Right lobe of liver (tissue), 6 donors: ENCODE results near the gene ZNF862. TPM values are rescaled to one million over a fixed set of nuclear protein-coding genes. Genes with fewer than 3 reads are reported as not detected.

ENCODE experiments used
- ATAC-seq, 4 donors: fragments of 200-7000 bp; cut with Tn5 transposase; one replicate each; pipeline ENCODE4 v1.9.1; 2020; ENCODE audit warnings: mild to moderate bottlenecking in 4 of 4, moderate library complexity in 4 of 4
- DNase-seq, 3 donors: peaks; one replicate each; pipeline ENCODE4 v3.0.0-alpha.2; 2020
- H3K27ac ChIP-seq, 3 donors: fragments of 200-600 bp; one replicate each; pipeline ENCODE4 v1.8.0; 2022
- H3K27me3 ChIP-seq, 2 donors: fragments of 200-600 bp; one replicate each; pipeline ENCODE4 v1.8.0; 2022
- H3K36me3 ChIP-seq, 4 donors: fragments of 200-600 bp; sonication (generic) in 1 of 4; one replicate each; pipeline versions ENCODE4 v1.5.1 to v1.8.0; 2017 to 2022; ENCODE audit warnings: control low read depth in 1 of 4
- H3K4me1 ChIP-seq, 4 donors: fragments of 200-600 bp; sonication (generic) in 1 of 4; one replicate each; pipeline versions ENCODE4 v1.5.1 to v1.8.0; 2017 to 2022; ENCODE audit warnings: control low read depth in 1 of 4
- H3K4me3 ChIP-seq, 3 donors: fragments of 200-600 bp; one replicate each; pipeline ENCODE4 v1.8.0; 2022
- H3K9me3 ChIP-seq, 4 donors: fragments of 200-600 bp; sonication (generic) in 1 of 4; one replicate each; pipeline versions ENCODE4 v1.5.1 to v1.8.0; 2017 to 2022; ENCODE audit warnings: control low read depth in 1 of 4
- POLR2A ChIP-seq: fragments of 450-650 bp; IDR thresholded peaks from one replicate; pipeline ENCODE4 v1.6.1; 2017; ENCODE audit warnings: antibody characterized with exemption, mild to moderate bottlenecking
- WGBS: methylation state at CpG from one replicate; pipeline ENCODE4 v1.1.6; 2018; ENCODE audit warnings: low coverage, low lambda C conversion rate; ENCODE audit not compliant: insufficient coverage; ENCODE audit errors: missing lambda C conversion rate; 5-methylcytosine and 5-hydroxymethylcytosine counted together
- intact Hi-C, 2 donors: fragments of 100-400 bp; cut with DNase I; formaldehyde crosslinking; loops; one replicate each; pipeline versions ENCODE4 v1.11.2 to v1.14.1; 2022
- total RNA-seq, 6 experiments: library from RNA; depleted of rRNA in 2 of 6; stranded (reverse); fragments of >200 nt in 2 of 6; fragmentation: NEBNext Ultra II Directional in 3 of 6; extraction: Animal tissue kit (Norgen Biotek cat#: 25700) in 3 of 6; gene quantifications; one replicate each; pipeline versions ENCODE4 v1.1.0 to v1.2.4, GENCODE V29; 2016 to 2023
- TF ChIP-seq, protein P1 (sequence below), 4 donors: fragments of 200-600 bp in 3 of 4; fragments of 450-650 bp in 1 of 4; IDR thresholded peaks; one replicate each; pipeline versions ENCODE4 v1.5.1 to v1.8.0; 2016 to 2022; ENCODE audit warnings: antibody characterized with exemption in 4 of 4, mild to moderate bottlenecking in 2 of 4
- donor health status: DM: no; HTN: yes; CAD: no.
- donor health status: DM: no; HTN: no; CAD: no.
- donor health status: DM: no; HTN: no; CAD: no.
- donor health status: DM: no; HTN: yes; CAD: no.
- donor health status: DM: no; HTN: yes; CAD: no.

Gene ZNF862
- total RNA-seq, 6 experiments from 2014 or later, result 2.5 to 11.3 (median 7.1) TPM

DNA sequence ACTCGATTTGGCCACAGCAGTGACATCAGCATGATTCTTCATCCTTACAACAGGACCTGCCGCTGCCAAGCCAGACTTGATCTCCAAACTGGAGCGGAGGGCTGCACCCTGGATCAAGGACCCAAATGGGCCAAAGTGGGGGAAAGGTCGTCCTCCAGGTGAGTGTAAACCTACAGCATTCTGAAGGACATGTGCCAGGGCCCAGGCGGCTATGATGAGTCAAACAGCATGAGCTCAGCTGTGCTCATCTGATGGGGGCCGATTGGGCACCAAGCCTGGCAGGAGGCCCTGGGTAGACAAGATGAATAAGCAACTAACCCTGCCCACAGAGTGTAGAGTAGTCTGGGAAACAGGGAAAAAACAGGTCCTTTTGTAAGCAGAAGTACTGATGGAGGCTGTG lies 21.2 kb downstream of the ZNF862 start:
- Histone ChIP-seq H3K27ac (no peak overlapping the region), H3K27me3 (no peaks in the 10 kb centered on the region), H3K4me3 (no peak overlapping the region), H3K36me3 (peaks cover 0 to 8% (median 2%) of the 10 kb centered on the region in 4 donors), H3K9me3 (no peaks in the 10 kb centered on the region), H3K4me1 (peaks cover 0 to 8% (median 3%) of the 10 kb centered on the region in 4 donors)
- no peak for ATAC-seq
- 76% methylated on average over 5 of the region's 6 CpGs for WGBS
- TF ChIP-seq, protein P1, sequence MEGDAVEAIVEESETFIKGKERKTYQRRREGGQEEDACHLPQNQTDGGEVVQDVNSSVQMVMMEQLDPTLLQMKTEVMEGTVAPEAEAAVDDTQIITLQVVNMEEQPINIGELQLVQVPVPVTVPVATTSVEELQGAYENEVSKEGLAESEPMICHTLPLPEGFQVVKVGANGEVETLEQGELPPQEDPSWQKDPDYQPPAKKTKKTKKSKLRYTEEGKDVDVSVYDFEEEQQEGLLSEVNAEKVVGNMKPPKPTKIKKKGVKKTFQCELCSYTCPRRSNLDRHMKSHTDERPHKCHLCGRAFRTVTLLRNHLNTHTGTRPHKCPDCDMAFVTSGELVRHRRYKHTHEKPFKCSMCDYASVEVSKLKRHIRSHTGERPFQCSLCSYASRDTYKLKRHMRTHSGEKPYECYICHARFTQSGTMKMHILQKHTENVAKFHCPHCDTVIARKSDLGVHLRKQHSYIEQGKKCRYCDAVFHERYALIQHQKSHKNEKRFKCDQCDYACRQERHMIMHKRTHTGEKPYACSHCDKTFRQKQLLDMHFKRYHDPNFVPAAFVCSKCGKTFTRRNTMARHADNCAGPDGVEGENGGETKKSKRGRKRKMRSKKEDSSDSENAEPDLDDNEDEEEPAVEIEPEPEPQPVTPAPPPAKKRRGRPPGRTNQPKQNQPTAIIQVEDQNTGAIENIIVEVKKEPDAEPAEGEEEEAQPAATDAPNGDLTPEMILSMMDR (IDR thresholded peaks at IDR 0.05), result no peak
- TF ChIP-seq POLR2A, result no peak
- DNase-seq, result no peak
- intact Hi-C loops, result no loop called here

DNA sequence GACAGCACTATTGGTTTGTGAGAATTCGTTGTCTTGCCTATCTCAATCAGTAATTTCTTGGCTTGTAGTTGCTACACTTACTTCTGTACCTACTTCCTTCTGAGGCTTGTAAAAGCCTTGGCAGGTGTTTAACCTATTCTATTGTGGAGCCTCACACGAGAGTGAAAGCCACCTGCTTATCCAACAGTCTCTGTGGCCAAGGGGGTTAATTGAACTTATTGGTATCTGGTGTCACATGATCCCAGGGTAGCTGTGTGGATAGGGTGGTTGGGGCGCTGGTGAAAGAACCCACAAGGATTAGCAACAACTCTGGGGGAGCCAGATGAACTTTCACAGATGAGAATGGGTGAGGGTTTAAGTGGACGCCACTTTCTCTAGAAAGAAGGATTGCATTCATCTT lies 21.7 kb downstream of the ZNF862 start:
- Histone ChIP-seq H3K36me3 (peaks cover 0 to 9% (median 2%) of the 10 kb centered on the region in 4 donors), H3K4me3 (no peak overlapping the region), H3K4me1 (peaks cover 0 to 3% (median 0%) of the 10 kb centered on the region in 4 donors), H3K27ac (no peak overlapping the region), H3K9me3 (no peaks in the 10 kb centered on the region), H3K27me3 (no peaks in the 10 kb centered on the region)
- ATAC-seq (no peak), DNase-seq (no peak)
- TF ChIP-seq POLR2A, result no peak
- TF ChIP-seq, protein P1 (IDR thresholded peaks at IDR 0.05), result no peak
- intact Hi-C loops, result no loop called here
- 78% methylated on average over 4 of the region's 4 CpGs for WGBS

DNA sequence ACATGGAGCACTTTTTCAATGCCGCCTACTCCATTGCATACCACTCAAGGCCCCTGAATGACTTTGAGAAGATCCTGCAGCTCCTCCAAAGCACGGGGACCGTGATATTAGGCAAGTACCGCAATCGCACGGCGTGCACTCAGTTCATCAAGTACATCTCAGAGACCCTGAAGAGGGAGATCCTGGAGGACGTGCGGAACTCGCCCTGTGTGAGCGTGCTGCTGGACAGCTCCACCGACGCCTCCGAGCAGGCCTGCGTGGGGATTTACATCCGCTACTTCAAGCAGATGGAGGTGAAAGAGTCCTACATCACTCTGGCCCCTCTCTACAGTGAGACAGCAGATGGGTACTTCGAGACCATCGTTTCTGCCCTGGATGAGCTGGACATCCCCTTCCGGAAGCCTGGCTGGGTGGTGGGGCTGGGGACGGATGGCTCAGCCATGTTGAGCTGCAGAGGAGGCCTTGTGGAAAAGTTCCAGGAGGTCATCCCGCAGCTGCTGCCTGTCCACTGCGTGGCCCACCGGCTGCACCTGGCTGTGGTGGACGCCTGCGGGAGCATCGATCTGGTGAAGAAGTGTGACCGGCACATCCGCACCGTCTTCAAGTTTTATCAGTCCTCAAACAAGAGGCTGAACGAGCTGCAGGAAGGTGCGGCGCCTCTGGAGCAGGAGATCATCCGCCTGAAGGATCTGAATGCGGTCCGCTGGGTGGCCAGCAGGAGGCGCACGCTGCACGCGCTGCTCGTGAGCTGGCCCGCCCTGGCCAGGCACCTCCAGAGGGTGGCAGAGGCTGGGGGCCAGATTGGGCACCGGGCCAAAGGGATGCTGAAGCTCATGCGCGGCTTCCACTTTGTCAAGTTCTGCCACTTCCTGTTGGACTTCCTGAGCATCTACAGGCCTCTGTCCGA lies 22.9 kb downstream of the ZNF862 start:
- H3K36me3 ChIP-seq, result peaks cover 0 to 9% (median 2%) of the 10 kb centered on the region in 4 donors
- intact Hi-C loops, result no loop called here
- DNase-seq, result peak in 1 of 3 donors; percentile 39
- H3K27me3 ChIP-seq, result no peaks in the 10 kb centered on the region
- no peaks in the 10 kb centered on the region for H3K4me1 ChIP-seq
- WGBS, result 88% methylated on average over 4 of the region's 45 CpGs
- no peak overlapping the region for H3K27ac ChIP-seq
- TF ChIP-seq POLR2A, result no peak
- TF ChIP-seq, protein P1 (IDR thresholded peaks at IDR 0.05), result peak in 2 of 4 donors; percentile 6 to 31
- H3K9me3 ChIP-seq, result no peaks in the 10 kb centered on the region
- ATAC-seq, result no peak
- H3K4me3 ChIP-seq, result no peak overlapping the region

DNA sequence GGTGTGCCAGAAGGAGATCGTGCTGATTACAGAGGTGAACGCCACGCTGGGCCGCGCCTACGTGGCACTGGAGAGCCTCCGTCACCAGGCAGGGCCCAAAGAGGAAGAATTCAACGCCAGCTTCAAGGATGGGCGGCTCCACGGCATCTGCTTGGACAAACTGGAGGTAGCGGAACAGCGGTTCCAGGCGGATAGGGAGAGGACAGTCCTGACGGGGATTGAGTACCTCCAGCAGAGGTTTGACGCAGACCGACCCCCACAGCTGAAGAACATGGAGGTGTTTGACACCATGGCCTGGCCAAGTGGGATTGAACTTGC lies 23.5 kb downstream of the ZNF862 start:
- Histone ChIP-seq H3K36me3 (peaks cover 0 to 9% (median 2%) of the 10 kb centered on the region in 4 donors), H3K27me3 (no peaks in the 10 kb centered on the region)
- WGBS, result no CpG with 5 or more reads among the region's 16 CpGs

More for the DNA sequence above, 23.5 kb downstream of the ZNF862 start:
- no peak for TF ChIP-seq POLR2A
- TF ChIP-seq, protein P1 (IDR thresholded peaks at IDR 0.05), result no peak
- H3K4me3 ChIP-seq, result no peak overlapping the region
- no peaks in the 10 kb centered on the region for H3K4me1 ChIP-seq
- ATAC-seq, result no peak
- no peak for DNase-seq
- no peaks in the 10 kb centered on the region for H3K9me3 ChIP-seq
- intact Hi-C loops, result no loop called here
- H3K27ac ChIP-seq, result no peak overlapping the region
